Skin of body (tissue), 2 donors: ENCODE results near the gene WNT2. TPM values are rescaled to one million over a fixed set of nuclear protein-coding genes. Genes with fewer than 3 reads are reported as not detected.
"Not testable (repeated sequence)": the region's sequence is repeated elsewhere in the genome, so short reads cannot be mapped to it uniquely, and the experiment has no call there.

Source experiments
- DNase-seq: peaks from one replicate; lab custom pipeline; 2025; lab: John Stamatoyannopoulos, UW
- total RNA-seq: library from RNA; depleted of rRNA; stranded (reverse); fragments of >200 nt; gene quantifications from one replicate; pipeline ENCODE4 v1.2.3, GENCODE V29; 2014

The WNT2 gene
- total RNA-seq, 1 donor from 2014 or later: 4.5 TPM

DNA sequence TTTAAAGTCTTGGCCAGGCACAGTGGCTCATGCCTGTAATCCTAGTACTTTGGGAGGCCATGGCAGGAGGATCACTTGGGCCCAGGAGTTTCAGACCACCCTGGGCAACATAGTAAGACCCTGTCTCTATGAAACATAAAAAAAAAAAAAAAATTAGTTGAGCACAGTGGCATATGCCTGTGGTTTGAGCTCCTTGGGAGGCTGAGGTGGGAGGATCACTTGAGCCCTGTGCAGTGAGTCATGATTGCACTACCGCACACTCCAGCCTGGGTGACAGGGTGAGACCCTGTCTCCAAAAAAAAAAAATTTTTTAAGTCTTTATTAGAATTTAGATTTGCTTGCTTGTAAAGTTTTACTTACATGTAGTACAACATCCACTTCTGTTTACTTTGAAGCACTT is 14.0 kb downstream of the WNT2 start:
- DNase-seq: no peak

DNA sequence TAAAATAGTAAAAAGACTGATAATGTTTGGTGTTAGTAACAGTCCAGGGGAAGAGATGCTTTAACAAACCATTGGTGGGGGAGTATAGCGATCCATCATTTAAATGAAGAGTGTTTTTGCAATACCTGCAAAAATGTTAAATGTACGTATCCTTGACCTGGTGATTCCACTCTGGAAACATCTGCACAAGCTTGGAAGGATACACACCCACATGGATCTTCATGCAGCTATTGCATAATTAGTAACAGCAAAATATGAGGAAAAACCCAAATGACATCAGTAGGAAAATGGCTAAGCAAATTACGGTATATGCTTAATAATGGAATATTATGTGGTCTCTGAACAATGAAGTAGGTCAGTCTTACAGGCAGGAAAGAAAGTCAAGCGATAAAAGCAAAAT is 20.5 kb downstream of the WNT2 start:
- DNase-seq: no peak

DNA sequence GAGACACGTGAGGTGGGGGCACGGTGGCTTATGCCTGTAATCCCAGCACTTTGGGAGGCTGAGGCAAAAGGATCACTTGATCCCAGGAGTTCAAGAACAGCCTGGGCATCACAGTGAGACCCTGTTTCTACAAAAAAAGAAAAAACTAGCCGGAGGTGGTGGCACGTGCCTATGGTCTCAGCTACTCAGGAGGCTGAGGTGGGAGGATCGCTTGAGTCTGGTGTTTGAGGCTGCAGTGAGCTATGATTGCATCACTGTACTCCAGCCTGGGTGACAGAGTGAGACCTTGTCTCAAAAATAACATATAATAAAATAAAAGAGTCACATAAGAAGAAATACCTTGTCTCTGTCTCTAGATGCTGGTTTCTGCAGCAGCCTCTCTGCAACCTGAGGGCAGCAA is 22.4 kb downstream of the WNT2 start:
- not testable (repeated sequence) for DNase-seq

DNA sequence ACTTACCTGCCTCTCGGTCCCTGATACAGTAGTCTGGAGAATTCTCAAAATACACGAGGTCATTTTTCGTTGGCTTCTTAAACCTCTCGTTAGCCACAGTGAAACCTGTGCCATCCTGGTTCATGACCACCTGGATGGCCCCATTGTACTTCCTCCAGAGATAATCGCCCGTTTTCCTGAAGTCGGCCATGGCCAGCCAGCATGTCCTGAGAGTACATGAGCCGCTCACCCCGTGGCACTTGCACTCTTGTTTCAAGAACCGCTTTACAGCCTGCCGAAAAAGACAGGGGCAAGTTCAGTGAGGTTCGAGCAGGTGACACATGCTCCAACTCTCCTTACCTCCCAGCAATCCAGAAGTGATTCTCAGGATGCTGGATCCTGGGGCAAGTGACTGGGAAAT is 25.3 kb downstream of the WNT2 start:
- DNase-seq: no peak

DNA sequence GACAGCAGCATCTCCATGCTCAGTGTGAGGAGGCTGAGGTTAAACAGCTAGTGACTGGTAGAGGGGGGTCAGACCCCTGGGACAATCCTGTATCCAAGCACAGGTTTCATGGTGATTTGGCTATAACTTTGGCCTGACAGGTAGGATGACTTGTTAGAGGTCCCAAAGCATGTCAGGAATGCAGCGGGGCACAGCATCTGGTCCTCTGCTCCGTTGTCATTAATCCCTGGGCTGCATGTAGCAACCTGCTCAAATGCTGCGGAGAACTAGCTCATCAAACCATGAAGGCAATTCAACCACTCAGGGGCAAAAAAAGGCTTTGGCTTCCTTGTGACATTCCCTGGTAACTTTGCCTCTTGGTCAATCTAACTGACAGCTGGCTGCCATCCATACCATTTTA is 26.8 kb downstream of the WNT2 start:
- no peak for DNase-seq

DNA sequence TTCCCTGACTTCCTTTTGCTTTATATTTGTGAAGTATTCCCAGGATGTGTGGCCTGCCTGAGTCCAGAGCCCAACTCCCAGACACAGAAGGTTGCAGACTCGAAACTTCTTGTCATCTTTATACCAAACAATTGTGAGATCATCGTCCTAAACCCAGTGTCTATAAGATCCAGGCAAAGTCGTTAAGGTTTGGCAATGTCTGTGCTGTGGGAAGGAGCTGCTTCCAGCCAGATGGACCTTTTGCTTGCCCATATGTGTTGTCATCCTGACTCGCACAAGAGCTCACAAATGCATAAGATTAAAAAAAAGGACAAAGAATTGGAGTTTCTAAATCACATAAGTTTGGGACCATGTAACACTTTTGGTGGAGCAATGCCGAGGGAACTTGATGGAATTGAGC is 37.0 kb downstream of the WNT2 start:
- peak; percentile 28 for DNase-seq

DNA sequence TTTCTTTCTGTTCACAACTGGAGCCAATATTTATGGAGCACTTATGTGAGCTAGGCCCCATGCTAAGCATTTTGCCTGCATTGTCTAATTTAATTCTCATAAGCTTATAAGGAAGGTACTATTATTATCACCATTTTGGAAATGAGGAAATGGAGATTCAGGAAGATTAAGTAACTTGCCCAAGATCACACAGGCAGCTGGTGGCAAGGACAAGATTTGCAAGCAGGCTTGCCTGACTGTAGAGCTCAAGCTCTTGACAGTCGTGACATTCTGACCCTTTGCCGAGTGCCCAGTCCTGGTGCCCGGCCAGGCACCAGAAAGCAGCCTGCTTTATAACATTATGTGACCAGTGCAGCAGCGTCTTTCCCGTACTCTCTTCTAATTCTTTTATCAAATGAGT is 38.2 kb downstream of the WNT2 start:
- DNase-seq: no peak

DNA sequence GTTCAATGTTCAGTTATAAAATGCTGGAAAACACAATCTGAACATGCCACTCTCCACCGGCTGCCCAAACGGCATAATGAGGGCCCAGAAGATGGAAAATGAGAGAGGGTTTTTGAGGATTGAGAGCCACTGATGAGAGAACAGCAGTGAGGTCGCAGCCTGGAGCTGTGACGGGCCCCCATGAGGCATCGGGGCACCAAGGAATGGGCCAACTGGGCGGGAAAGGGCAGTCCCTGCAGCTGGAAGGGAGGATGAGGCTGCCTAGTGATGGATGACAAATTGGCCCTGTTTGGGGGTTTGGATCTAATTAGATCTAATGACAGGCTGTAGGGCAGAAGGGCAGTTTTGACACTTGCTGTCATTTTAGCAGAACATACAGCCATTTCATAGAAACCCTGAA is 39.1 kb downstream of the WNT2 start:
- DNase-seq: no peak

DNA sequence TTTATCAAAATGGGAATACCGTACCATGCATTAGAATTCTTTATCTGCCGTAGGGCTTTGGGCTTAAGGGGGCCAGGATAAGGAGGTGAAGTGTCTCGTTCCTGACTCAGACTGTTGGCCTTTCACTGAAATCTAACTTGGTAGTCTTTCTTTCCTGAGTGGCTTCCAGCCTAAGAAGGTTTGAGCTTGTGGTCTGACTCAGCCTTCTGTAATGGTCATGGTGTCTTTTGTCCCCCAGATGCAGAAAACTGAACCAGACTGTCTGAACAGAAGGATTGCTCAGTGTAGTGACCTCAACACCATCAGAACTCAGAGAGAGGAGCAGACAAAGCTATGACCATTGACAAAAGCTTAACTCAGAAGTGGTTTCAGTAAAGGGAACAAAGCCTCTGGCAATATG is 39.5 kb downstream of the WNT2 start:
- no peak for DNase-seq

DNA sequence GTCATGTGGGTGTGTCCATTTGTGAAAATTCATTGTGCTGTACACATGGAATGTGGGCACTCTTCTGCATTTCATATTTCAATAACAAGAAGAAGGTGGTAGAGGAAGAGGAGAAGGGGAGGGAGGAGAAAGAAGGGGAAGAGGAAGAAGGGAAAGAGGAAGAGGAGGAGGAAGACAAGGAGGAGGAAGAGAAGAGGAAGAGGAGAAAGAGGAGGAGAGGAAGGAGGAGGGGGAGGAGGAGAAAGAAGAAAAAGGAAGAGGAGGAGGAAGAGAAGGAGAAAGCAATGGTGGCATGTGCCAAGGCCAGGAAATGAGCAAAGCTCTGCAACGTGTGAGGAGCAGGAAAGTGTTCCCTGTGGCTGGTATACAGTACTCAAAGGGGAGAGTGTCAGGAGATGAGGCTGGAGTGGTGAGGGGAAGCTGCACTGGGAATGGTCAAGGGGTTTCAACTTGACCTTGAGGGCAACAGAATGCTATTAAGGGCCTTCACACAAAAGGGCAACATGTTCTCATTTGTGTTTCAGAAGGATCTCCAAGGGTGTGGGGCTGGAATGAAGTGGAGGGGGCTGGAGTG is 40.5 kb downstream of the WNT2 start:
- no peak for DNase-seq

DNA sequence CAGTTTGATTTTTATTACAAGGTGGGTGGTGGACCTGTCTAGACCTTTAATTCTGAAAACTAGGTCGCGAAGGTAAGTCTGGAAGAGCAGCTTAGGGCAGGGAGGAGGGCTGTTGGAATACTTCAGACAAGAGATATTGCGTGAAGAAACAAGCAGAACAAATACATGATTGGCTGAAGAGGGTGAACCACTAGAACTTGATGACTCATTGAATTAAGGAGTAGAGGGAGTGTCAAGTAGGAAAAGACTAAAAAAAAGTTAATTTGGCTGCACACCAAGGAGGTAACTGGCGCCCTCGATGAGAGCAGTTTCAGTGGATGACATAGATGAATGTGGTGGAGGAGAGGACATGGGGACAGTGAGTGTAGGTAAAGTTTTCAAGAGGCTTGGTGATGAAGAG is 41.3 kb downstream of the WNT2 start:
- DNase-seq: no peak

DNA sequence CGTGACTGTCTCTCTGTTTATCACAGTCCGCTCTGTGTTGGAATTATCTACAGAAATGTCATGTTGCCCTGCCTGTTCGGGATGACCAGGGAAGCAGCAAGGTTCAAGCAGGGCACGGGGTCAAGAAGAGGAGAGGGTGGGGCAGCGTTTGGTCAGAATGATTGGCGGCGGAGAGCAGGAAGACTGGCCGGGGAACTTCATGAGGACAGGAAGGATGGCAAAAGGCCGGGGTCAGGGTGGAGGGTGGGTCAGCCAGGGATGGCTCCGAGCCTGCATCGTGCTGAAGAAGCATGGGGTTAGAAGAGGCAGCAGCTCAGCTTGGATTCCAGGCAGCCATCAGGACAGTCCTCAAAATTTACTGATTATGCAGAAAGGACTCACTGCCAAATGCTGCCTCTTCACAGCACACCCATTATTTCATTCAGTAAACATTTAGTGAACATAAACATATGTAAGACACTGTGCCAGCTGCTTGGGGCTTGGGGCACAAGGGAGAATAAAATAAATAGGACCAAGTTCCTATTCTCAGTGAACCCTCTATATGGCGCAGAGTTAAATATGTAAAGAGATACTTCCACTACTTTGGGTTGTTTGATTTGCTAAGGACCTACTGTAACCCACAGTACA is 42.8 kb downstream of the WNT2 start:
- peak; percentile 18 for DNase-seq

DNA sequence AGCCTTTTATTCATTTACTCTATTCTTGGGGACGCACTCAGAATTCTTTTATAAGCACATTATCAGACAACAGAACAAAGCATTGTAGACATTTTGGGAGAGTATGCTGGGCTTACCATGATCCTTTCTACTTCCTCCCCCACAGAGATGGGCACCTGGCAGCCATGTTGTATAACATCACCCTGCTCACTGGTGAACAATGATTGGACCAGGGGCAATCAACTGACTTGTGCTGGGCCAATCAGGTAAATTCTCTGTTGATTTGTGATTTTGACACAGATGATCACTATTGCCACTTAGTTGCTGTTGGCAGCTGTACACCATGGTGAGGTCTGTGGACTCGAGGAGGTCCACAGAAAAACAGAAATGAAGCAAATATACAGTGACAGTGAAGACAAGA is 43.7 kb downstream of the WNT2 start:
- no peak for DNase-seq

DNA sequence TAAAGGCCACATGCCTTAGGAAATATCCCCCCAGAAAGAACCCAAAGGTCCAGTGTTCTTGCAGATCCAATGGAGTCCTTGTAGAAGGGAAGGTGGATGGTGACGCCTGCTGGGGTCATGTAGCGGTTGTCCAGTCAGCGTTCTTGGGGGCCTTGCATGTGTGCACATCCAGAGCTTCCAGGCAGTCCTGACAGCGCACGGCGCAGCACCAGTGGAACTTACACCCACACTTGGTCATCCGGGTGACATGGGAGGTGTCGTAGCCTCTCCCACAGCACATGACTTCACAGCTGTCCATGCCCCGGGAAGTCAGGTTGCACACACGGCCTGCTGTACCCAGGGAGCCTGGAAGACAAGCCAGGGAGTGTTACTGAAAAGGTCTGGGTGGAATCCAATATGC is 44.8 kb downstream of the WNT2 start:
- no peak for DNase-seq

DNA sequence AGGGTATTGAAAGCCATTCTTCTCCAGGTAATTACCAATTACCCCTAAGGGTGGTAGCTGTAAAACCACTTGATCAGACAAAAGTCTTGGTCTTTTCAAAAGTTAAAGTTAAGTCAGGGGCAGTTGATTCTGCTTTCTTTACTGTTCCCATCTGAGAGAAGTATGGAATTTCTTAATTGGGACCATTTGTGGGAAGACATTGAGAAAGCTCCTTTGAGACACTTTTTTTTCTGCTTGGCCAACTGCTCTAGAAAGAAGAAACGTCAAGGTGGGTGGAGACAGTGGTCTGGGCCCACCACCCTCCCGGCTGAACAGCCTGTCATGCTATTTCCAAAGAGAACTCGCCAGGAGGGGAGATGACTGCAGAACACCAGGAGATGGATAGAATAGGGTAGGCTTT is 45.3 kb downstream of the WNT2 start:
- DNase-seq: no peak

DNA sequence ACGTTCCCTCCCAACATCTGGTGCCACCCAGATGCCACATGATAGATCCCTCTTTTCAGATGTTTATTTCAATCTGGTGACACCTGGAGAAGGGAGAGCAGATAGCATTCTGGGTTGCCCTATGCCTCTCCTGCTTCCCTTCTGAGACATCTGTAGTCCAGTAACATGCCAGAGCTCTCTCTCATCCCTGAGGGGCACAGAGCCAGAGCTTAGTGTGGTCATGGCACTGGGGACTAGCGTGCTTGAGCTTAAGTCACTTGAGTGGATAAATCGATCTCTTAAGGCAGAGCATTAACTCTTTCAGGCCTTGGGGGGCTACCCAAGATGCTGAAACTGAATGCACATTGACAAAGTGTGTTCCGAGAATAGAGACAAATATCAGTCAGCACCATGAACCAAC is 47.9 kb downstream of the WNT2 start:
- no peak for DNase-seq

DNA sequence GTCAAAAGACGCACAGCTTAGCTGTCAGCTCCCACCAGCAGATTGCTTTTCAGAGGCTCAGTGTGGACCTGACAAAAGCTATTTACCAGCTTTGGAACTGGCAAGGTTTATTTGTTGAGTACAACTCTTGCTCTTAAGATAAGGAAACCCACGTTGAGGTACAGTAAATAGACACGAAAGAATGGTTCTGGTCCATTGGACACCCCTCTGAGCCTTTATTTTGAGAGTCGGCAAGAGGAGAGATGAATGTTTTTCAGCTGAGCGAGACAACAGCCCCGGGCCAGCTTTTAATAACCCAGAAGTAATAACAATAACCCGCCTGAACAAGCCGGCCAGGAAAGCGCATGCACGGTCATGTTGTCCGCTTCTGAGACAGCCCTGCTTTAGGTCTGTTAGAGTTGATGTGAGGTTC is 49.0 kb downstream of the WNT2 start:
- DNase-seq: no peak

DNA sequence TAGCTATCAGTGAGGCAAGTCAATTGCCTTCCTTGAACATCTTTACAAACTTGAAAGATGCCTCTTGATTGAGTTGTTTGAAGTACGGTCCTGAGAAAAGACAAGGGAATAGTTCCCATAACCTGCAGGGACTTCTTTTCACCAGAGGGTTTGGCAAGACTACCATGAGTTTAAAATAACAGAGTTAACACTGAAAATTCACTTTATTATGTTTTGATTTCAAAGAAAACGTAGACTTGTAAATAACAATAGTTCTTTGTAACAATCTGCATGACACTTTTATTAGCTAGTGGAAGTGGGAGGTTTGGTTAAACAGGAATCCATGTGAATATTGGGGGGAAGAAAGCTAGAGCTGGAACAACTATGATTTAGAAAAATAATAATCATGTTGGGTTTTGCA is 49.5 kb downstream of the WNT2 start:
- DNase-seq: no peak

DNA sequence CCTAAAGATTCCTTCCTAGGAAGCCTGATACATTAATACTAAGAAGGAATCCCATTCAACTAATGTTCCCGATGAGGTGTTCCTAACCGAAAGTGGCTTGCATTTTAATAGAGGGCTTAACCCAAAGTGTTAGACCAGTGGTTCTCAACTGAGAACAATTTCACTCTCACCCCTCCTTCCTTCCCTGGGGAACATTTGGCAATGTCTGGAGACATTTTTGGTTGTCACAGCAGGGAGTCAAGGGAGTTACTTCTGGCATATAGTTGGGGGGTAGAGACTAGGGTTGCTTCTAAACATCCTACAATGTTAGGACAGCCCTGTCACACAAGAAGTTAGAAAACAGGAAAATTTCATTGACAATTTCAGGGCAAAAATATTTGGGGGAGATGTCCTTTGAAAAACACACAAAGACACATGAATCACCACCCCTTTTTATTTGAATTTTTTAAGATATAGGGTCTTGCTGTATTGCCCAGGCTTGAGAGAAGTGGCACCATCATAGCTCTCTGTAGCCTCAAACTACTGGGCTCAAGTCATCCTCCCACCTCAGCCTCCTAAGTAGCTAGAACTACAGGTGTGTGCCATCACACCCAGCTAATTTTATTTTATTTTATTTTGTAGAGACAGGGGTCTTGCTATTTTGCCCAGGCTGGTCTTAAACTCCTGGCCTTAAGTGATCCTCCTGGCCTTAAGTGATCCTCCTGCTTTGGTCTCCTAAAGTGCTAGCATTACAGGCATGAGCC is 50.7 kb downstream of the WNT2 start:
- DNase-seq: no peak

DNA sequence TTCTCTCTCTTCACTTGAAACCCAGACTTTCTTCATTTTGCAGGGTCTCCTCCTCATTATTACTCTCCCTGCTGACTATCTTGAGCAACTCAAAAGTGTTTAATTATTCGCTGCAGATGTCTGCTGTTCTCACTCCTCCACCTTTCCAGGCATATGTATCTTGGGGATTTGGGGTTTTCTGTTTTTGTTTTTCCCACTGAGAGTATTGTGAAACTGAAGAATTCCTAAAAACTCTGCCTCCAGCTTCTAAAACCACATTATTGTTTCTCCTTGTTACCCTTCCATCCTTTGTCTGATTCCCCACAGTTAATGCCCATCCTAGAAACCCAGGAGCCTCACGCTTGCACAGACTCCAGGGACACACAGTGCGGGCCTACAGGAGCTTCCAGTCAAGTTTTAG is 51.3 kb downstream of the WNT2 start:
- no peak for DNase-seq

DNA sequence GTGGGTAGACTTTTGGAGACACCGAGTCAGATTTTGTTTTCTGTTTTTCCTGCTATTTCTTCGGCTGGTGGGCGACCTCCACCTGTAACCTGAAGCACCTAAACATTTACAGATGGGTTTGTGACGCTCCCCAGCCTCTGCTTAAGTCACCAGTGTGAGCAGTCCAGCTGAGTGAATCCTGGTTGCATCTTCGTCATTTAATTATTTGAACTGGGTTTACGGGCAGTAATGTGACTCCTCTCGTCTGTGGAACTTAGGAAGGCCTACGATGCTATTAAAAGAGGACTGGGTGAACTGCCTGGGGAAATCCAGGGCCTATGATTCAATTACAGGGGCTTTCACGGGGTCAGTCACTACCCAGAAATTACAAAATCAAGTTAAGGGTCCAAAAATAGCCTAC is 52.5 kb downstream of the WNT2 start:
- DNase-seq: no peak

DNA sequence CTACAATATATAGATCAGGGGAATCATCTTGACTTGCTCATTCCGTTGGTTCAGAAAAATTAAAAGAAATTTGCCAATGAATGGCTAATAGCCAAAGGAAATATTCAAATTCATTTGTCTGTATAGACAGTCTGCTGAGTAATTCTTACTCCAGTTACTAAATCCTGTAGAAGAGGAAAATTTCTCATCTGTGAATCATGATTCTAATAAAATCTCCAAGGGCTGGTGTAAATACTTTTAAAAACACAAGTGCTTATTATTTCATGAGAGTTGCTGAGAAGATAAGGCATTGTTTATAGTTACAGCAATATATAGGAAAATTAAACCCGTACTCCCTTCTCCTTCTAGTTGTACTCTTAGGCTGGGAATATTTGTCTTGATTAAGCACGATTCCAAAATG is 53.0 kb downstream of the WNT2 start:
- DNase-seq: peak; percentile 40

DNA sequence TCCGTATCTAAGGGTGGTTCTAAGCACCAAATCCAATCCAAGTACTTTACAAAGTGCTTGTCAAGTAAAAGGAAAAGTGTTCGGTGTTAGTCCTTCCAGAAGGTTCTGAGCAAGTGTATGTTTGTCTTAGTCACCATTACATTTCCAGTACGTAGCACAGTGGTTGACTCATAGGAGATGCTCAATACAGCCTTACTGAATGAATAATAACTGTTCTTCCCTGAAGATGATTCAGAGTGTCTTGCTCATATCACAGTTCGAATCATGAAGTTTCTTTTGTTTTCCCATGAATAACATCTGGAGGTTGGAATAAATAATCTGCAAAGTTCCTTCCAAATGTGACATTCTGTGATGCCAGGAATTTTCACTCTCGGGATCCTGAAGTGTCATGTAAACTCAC is 53.4 kb downstream of the WNT2 start:
- no peak for DNase-seq
